ENCODE data around the gene HNRNPUL2.

HNRNPUL2 gene

DNA sequence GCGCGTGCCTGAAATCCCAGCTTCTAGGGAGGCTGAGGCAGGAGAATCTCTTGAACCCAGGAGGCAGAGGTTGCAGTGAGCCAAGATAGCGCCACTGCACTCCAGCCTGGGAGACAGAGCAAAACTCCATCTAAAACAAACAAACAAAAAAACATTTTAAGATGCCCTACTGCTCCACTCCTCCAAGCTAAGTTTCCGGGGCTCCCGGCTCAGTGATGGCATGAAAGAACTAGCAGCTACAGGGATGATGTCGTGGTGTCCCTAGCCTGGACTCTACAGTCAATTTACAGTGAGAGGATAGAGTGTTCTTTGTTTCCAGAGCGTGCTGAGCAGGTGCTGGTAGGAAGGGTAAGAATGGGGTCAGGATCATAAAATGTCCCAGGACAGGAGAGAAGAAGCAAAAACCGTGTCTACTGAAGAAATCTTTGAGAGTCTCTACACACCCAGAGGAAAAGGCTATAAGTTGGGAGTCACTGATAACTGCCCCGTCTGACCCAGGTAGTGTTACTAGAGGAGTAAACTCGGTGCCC is 27.9 kb upstream of the HNRNPUL2 start:
- no peak for ATAC-seq
- TF ChIP-seq TCF4 (CRISPR knock-in tag; IDR thresholded peaks at IDR 0.05; ENCODE audit: borderline replicate concordance) (no peak), ZFP3 (CRISPR knock-in tag; IDR thresholded peaks at IDR 0.05) (no peak)

DNA sequence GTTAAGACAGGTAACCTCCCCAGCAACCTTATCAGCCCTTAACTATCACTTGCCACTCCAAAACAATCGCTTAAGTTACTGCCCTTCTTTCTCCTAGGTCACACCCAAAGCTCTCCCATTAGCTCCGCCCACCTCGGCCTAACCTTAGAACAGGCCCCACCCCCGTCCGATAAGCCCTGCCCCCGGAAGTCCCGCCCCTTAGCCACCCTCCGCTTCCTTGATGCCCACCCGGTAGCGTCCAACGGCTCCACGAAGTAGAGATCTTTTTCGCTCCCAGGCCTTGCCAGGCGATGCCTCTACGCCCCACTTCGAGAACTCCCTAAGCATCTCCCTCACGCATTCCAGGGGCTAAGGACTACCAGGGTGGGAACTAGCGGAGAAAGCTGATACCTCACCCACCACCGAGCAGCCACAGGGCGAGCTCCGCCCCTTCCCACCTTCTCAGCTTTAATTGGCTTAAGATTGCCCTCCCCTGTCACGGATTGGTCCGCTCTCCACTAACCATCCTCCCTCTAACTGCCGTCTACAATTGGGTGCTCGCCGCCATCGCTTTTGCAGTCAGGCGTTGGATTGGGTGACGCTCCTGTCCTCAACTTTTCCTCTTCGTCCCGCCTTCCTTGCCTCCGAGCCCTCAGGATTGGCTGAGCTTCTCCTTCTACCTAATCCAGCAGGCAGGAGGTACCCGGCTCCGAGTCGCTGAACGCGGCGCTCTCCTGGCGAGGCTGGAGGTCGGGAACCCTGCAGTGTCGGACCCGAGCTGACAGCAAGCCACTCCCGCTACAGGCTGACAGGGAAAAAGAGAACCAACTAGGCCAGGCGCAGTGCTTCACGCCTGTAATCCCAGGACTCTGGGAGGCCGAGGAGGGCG is 26.7 kb upstream of the HNRNPUL2 start, which contains the start of gene ZBTB3:
TSS of gene ZBTB3 (minus strand) at position 425 of the 868 bp plus-strand sequence. CDS start 496 bp downstream, outside the sequence.
- ATAC-seq, result peak; percentile 99
- TF ChIP-seq ZC3H10 (CRISPR knock-in tag; IDR thresholded peaks at IDR 0.05), result no peak
- TF ChIP-seq, protein P1, sequence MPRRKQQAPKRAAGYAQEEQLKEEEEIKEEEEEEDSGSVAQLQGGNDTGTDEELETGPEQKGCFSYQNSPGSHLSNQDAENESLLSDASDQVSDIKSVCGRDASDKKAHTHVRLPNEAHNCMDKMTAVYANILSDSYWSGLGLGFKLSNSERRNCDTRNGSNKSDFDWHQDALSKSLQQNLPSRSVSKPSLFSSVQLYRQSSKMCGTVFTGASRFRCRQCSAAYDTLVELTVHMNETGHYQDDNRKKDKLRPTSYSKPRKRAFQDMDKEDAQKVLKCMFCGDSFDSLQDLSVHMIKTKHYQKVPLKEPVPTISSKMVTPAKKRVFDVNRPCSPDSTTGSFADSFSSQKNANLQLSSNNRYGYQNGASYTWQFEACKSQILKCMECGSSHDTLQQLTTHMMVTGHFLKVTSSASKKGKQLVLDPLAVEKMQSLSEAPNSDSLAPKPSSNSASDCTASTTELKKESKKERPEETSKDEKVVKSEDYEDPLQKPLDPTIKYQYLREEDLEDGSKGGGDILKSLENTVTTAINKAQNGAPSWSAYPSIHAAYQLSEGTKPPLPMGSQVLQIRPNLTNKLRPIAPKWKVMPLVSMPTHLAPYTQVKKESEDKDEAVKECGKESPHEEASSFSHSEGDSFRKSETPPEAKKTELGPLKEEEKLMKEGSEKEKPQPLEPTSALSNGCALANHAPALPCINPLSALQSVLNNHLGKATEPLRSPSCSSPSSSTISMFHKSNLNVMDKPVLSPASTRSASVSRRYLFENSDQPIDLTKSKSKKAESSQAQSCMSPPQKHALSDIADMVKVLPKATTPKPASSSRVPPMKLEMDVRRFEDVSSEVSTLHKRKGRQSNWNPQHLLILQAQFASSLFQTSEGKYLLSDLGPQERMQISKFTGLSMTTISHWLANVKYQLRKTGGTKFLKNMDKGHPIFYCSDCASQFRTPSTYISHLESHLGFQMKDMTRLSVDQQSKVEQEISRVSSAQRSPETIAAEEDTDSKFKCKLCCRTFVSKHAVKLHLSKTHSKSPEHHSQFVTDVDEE (CRISPR knock-in tag; IDR thresholded peaks at IDR 0.05), result no peak
- TF ChIP-seq ZFP30 (CRISPR knock-in tag; IDR thresholded peaks at IDR 0.05), result no peak
- TF ChIP-seq, protein P2, sequence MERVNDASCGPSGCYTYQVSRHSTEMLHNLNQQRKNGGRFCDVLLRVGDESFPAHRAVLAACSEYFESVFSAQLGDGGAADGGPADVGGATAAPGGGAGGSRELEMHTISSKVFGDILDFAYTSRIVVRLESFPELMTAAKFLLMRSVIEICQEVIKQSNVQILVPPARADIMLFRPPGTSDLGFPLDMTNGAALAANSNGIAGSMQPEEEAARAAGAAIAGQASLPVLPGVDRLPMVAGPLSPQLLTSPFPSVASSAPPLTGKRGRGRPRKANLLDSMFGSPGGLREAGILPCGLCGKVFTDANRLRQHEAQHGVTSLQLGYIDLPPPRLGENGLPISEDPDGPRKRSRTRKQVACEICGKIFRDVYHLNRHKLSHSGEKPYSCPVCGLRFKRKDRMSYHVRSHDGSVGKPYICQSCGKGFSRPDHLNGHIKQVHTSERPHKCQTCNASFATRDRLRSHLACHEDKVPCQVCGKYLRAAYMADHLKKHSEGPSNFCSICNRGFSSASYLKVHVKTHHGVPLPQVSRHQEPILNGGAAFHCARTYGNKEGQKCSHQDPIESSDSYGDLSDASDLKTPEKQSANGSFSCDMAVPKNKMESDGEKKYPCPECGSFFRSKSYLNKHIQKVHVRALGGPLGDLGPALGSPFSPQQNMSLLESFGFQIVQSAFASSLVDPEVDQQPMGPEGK (CRISPR knock-in tag; IDR thresholded peaks at IDR 0.05; ENCODE audit: borderline replicate concordance), result no peak
- no peak for TF ChIP-seq CSDC2 (CRISPR knock-in tag; IDR thresholded peaks at IDR 0.05)
- TF ChIP-seq TOX (CRISPR knock-in tag; IDR thresholded peaks at IDR 0.05; ENCODE audit: borderline replicate concordance), result no peak
- TF ChIP-seq PPARA (CRISPR knock-in tag; IDR thresholded peaks at IDR 0.05; ENCODE audit: borderline replicate concordance), result no peak
- no peak for TF ChIP-seq ZFP3 (CRISPR knock-in tag; IDR thresholded peaks at IDR 0.05)
- TF ChIP-seq, protein P3, sequence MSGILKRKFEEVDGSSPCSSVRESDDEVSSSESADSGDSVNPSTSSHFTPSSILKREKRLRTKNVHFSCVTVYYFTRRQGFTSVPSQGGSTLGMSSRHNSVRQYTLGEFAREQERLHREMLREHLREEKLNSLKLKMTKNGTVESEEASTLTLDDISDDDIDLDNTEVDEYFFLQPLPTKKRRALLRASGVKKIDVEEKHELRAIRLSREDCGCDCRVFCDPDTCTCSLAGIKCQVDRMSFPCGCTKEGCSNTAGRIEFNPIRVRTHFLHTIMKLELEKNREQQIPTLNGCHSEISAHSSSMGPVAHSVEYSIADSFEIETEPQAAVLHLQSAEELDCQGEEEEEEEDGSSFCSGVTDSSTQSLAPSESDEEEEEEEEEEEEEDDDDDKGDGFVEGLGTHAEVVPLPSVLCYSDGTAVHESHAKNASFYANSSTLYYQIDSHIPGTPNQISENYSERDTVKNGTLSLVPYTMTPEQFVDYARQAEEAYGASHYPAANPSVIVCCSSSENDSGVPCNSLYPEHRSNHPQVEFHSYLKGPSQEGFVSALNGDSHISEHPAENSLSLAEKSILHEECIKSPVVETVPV (CRISPR knock-in tag; IDR thresholded peaks at IDR 0.05), result no peak
- TF ChIP-seq ZNF8 (CRISPR knock-in tag; IDR thresholded peaks at IDR 0.05), result no peak
- TF ChIP-seq ESRRG (CRISPR knock-in tag; IDR thresholded peaks at IDR 0.05), result no peak
- TF ChIP-seq ZNF70 (CRISPR knock-in tag; IDR thresholded peaks at IDR 0.05), result no peak
- no peak for TF ChIP-seq SNAI2 (CRISPR knock-in tag; IDR thresholded peaks at IDR 0.05)
- TF ChIP-seq, protein P4, sequence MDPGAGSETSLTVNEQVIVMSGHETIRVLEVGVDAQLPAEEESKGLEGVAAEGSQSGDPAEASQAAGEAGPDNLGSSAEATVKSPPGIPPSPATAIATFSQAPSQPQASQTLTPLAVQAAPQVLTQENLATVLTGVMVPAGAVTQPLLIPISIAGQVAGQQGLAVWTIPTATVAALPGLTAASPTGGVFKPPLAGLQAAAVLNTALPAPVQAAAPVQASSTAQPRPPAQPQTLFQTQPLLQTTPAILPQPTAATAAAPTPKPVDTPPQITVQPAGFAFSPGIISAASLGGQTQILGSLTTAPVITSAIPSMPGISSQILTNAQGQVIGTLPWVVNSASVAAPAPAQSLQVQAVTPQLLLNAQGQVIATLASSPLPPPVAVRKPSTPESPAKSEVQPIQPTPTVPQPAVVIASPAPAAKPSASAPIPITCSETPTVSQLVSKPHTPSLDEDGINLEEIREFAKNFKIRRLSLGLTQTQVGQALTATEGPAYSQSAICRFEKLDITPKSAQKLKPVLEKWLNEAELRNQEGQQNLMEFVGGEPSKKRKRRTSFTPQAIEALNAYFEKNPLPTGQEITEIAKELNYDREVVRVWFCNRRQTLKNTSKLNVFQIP (CRISPR knock-in tag; IDR thresholded peaks at IDR 0.05; ENCODE audit: borderline replicate concordance, low read depth), result no peak
- no peak for TF ChIP-seq ISL1 (CRISPR knock-in tag; IDR thresholded peaks at IDR 0.05)
- TF ChIP-seq ZNF565 (CRISPR knock-in tag; conservative IDR thresholded peaks at IDR 0.05; ENCODE audit: low read depth), result no peak
- no peak for TF ChIP-seq ARNTL (CRISPR knock-in tag; IDR thresholded peaks at IDR 0.05; ENCODE audit: borderline replicate concordance, low read depth)

DNA sequence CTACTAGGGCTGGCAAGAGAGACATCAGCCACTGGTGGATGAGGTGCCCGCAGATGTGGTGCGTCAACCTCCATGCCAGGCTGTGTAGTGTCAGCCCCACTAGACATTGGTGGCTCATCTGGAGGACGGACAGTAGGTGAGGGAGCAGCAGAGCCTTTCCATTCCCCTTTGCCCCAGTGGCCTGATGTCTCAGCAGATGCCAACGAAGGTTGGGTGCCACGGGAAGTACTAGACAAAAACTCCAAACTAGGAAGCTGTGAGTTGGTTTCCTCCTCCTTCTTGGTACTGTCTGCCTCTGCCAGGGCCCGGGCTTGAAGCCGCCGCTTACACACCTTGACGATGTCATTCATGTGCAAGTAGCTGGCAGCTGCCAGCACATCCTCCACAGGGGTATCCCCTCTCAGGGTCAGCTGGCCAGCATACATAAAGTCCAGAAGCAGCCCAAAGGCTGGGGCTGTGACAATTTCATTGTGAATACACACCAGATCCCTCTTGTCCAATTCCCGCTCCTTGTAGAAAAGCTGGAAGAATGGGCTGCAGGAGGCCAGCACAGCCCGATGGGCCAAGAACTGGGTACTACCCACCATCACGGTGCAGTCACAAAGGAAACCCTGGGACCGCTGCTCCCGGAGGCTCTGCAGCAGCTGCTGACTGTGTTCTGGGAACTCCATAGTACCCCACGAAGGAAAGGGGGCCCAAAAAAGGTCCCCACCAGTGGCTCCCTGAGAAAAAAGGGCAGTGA is 25.9 kb upstream of the HNRNPUL2 start:
- ATAC-seq, result peak; percentile 2; the same call in 2 of the 3 replicates
- TF ChIP-seq ZNF70 (CRISPR knock-in tag; IDR thresholded peaks at IDR 0.05), result no peak
- no peak for TF ChIP-seq ESRRG (CRISPR knock-in tag; IDR thresholded peaks at IDR 0.05)
- TF ChIP-seq TOX (CRISPR knock-in tag; IDR thresholded peaks at IDR 0.05; ENCODE audit: borderline replicate concordance), result no peak
- TF ChIP-seq PPARA (CRISPR knock-in tag; IDR thresholded peaks at IDR 0.05; ENCODE audit: borderline replicate concordance), result no peak
- TF ChIP-seq, protein P5, sequence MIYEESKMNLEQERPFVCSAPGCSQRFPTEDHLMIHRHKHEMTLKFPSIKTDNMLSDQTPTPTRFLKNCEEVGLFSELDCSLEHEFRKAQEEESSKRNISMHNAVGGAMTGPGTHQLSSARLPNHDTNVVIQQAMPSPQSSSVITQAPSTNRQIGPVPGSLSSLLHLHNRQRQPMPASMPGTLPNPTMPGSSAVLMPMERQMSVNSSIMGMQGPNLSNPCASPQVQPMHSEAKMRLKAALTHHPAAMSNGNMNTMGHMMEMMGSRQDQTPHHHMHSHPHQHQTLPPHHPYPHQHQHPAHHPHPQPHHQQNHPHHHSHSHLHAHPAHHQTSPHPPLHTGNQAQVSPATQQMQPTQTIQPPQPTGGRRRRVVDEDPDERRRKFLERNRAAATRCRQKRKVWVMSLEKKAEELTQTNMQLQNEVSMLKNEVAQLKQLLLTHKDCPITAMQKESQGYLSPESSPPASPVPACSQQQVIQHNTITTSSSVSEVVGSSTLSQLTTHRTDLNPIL (CRISPR knock-in tag; IDR thresholded peaks at IDR 0.05; ENCODE audit: low read depth), result no peak
- TF ChIP-seq RARB (CRISPR knock-in tag; IDR thresholded peaks at IDR 0.05), result no peak
- TF ChIP-seq, protein P4 (CRISPR knock-in tag; IDR thresholded peaks at IDR 0.05; ENCODE audit: borderline replicate concordance, low read depth), result no peak
- TF ChIP-seq ZNF565 (CRISPR knock-in tag; conservative IDR thresholded peaks at IDR 0.05; ENCODE audit: low read depth), result no peak

Data from SK-N-SH treated with all-trans-retinoic acid at 6 μM for 48 hours (cell line).